ENCODE data around the gene LRRFIP1.
"Not testable (repeated sequence)": the region's sequence is repeated elsewhere in the genome, so short reads cannot be mapped to it uniquely, and the experiment has no call there.

Gene LRRFIP1

DNA sequence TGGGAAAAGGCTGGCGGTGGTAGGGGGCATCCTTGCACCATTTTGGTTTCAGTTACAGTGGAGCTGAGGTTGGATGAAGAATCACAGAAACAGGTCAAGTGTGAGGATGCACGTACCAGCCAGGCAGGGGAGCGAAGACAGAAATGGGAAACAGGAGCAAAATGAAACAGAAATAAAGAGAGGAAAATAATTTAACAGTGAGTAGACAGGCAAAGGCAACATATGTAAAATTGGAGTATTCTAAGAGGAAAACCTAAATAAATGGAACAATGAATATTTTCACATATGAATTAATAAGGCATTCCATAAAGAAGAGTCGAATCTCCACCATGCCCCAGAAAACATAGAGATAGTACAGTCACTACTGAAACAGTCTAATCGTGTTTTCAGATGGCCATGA, 29.7 kb downstream of the LRRFIP1 start:
- FAIRE-seq, result no peak

DNA sequence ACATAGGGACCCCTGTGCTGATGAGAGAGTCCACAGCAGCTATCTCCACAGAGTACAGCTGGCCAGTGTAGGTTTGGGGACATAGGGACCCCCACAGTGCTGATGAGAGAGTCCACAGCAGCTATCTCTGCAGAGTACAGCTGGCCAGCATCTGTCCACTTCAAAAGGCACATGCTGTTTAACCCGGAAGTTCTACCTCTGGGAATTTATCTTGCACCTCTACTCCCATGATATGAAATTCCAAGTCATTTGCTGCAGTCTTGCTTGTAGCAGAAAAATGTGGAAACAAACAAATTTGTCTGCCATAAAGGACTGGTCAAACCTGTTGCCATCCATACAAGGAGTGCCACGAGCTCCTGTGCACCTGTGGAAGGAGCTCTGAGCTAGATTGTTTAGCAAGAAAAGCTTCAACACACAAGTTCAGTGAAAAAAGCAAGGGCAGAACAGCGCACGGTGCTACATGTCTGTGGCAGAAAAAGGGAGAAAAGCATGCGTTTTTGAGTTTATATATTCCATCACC, 33.1 kb downstream of the LRRFIP1 start:
- FAIRE-seq (no peak), DNase-seq (ENCODE audit: insufficient read length, low spot score) (no peak)

More for the DNA sequence above, 29.7 kb downstream of the LRRFIP1 start:
- no peak for DNase-seq (ENCODE audit: insufficient read length, low spot score)

GRCh38 chr2:237661270-237661669, 33.9 kb downstream of the LRRFIP1 start:
- FAIRE-seq, result no peak
- no peak for DNase-seq (ENCODE audit: insufficient read length, low spot score)

DNA sequence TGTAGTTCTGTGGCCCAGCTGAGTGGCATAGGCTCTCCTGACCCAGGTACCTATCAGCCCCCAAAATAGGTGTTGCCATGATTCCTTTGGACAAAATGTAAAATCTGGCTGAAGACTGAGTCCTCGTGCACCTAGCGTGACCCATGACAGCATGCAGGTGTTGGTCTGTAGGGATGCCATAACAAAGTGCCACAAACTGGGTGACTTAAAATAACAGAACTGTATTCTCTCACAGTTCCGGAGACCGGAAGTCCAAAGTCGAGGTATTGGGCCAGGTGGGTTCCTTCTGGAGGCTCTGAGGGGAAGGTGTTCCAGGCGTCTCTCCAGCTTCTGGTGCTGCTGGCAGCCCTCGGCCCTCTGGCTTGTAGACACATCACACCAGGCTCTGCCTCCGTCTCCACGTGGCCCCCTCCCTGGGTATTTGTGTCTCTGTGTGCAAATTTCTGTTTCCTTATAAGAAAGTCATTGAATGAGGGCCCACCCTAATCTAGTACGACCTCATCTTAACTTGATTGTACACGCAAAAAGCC, 34.5 kb downstream of the LRRFIP1 start:
- FAIRE-seq (no peak), DNase-seq (ENCODE audit: insufficient read length, low spot score) (no peak)

DNA sequence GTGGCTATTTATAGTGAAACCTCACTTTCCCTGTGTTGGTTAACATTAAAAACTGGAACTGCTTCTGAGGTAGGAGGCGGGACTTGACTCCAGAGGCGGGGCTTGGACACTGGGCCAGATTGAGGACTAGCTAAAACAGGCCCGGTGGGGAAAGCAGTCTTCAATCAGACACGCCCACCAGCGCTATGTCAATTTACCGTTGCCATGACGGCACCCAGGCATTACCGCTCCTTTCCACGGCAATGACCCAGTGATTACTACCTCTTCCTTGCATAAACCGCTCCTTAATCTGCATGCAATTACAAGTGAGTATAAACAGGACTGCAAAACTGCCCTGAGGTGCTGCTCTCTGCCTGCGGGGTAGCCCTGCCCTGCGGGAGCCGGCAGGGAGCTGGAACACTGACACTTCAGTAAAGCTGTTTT, 35.3 kb downstream of the LRRFIP1 start:
- FAIRE-seq (no peak), DNase-seq (ENCODE audit: insufficient read length, low spot score) (no peak)

GRCh38 chr2:237663517-237664110, 36.2 kb downstream of the LRRFIP1 start:
- no peak for FAIRE-seq
- no peak for DNase-seq (ENCODE audit: insufficient read length, low spot score)

- FAIRE-seq (no peak), DNase-seq (ENCODE audit: insufficient read length, low spot score) (no peak)
Observed at GRCh38 chr2:237664151-237664550, 36.8 kb downstream of the LRRFIP1 start.

- FAIRE-seq (no peak), DNase-seq (ENCODE audit: insufficient read length, low spot score) (no peak)
Observed at GRCh38 chr2:237665713-237666143, 38.3 kb downstream of the LRRFIP1 start.

DNA sequence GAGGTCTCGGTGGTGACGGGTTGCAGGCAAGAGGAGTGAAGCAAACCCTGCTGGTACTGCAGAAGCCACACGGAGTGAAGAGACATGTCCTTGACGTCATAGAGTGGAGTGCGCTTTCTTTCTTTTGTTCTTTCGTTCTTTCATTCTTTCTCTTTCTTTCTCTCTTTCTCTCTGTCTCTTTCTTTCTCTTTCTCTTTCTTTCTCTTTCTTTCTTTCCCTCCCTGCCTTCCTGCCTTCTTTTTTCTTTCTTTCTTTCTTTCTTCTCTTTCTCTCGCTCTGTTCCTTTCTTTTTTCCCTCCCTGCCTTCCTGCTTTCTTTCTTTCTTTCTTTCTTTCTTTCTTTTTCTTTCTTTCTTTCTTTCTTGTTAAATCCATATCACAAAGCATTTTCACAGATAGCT, 39.2 kb downstream of the LRRFIP1 start:
- DNase-seq (ENCODE audit: insufficient read length, low spot score) (no peak), FAIRE-seq (no peak)

DNA sequence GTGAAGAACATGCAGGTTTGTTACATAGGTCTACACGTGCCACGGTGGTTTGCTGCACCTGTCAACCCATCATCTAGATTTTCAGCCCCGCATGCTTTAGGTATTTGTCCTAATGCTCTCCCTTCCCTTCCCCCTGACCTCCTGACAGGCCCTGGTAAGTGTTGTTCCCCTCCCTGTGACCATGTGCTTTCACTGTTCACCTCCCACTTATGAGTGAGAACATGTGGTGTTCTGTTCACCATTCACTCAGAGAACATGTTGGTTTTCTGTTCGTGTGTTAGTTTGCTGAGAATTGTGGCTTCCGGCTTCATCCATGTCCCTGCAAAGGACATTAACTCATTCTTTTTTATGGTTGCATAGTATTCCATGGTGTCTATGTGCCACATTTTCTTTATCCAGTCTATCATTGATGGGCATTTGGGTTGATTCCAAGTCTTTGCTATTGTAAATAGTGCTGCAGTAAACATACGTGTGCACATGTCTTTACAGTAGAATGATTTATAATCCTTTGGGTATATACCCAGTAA, 39.7 kb downstream of the LRRFIP1 start:
- not testable (repeated sequence) for DNase-seq (ENCODE audit: insufficient read length, low spot score); FAIRE-seq

DNA sequence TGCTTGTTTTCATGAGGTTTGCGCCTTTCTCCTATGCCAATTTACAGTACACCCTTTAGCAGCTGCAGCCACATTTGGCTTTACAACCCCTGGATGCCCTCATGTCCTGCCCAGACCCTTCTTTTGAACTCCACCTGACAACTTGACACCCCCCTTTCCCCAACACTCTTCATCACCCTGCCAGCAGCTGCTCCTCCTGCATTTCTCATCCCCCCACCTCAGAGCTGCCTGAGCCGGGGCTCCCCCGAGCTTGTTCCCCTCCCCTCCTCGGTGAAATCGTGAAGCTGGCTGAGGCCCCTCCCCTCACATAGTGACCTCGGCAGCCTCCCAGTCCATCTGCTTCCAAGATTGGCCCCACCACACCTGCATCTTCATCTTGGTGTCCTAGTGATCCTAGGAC, 40.5 kb downstream of the LRRFIP1 start:
- no peak for FAIRE-seq
- DNase-seq (ENCODE audit: insufficient read length, low spot score), result no peak

DNA sequence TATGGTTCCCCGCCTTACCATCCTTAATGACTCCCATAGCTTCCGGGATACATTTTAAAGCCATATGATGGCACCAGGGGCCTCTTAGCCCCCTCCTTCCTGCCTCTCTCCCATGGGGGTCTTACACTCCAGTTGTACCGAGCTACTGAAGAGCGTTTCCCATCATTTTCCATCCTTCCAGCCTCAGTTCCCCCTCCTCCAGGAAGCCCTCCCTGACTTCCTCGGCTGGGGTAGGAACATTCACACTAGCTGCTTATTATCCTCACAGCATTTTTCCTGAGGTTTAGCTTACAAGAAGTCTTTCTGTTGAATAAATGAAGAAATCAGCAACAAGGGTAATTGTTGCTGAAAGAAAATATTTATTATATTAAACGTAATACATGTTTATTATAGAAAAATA, 41.1 kb downstream of the LRRFIP1 start:
- DNase-seq (ENCODE audit: insufficient read length, low spot score) (no peak), FAIRE-seq (no peak)

DNA sequence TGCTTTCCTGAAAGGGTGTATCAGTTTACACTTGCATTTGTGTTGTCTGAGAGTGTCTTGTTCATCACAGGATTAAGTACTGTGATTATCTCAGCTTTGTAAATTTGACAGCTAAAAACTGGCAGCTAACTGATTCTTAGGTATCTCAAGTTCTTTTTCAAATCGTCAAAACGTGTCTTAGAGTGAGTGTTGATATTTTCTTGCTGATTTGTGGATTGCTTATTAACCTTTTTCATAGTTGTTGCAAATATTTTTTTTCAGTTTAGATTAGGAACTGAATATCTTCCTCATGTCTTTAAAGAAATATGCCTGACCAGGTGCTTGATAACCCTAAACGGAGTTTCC, 41.9 kb downstream of the LRRFIP1 start:
- DNase-seq (ENCODE audit: insufficient read length, low spot score), result no peak
- FAIRE-seq, result no peak

GRCh38 chr2:237669628-237670392, 42.4 kb downstream of the LRRFIP1 start:
- DNase-seq (ENCODE audit: insufficient read length, low spot score) (no peak), FAIRE-seq (no peak)

DNA sequence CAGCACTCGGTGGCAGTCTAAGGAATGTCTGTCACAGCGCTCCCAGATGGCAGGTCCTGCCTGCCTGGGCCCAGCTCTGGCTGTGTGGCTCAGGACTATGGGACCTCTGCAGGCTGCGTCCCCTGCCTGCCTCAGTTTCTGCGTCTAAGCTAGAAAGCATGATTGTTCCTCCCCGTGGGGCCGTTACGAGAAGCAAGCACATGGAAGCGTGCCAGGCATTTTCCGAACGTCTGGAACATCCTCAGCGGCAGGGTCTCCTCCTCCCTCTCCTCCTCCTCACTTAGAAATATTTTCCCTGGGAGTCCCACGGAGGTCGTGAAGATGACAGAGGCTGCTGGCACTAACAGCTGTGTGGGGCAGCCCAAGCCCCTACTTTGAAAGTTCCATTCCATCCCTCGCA, 43.3 kb downstream of the LRRFIP1 start:
- FAIRE-seq (no peak), DNase-seq (ENCODE audit: insufficient read length, low spot score) (no peak)

GRCh38 chr2:237671466-237672138, 44.2 kb downstream of the LRRFIP1 start:
- DNase-seq (ENCODE audit: insufficient read length, low spot score) (no peak), FAIRE-seq (peak; percentile 44)

GRCh38 chr2:237672731-237673129, 45.3 kb downstream of the LRRFIP1 start:
- FAIRE-seq (no peak), DNase-seq (ENCODE audit: insufficient read length, low spot score) (no peak)

- FAIRE-seq, result no peak
- DNase-seq (ENCODE audit: insufficient read length, low spot score), result no peak
Observed at GRCh38 chr2:237673130-237674001, 46.0 kb downstream of the LRRFIP1 start.

- peak; percentile 23 for FAIRE-seq
Observed at GRCh38 chr2:237674731-237675276, 47.4 kb downstream of the LRRFIP1 start.

DNA sequence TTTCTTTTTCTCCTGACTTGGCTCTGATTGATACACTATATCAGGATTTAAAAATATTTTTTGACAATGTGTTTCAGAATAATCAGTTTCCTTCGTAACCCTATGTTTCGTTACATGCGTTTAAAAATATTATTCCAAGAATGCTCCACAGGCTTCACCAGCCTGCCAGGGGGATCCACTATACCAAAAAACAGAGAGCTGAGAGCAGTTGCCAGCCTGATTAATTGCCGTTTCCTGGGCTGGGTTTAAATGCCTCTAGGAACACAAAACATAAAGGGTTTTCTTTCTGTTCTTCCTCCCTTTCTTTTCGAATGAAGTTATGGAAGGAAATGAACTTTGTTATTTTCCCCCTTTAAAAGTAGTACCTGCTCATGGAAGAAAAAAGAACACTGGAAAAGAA, 47.9 kb downstream of the LRRFIP1 start:
- FAIRE-seq (no peak), DNase-seq (ENCODE audit: insufficient read length, low spot score) (no peak)

More at GRCh38 chr2:237674731-237675276, 47.4 kb downstream of the LRRFIP1 start:
- peak; percentile 72 for DNase-seq (ENCODE audit: insufficient read length, low spot score)
